IMR-90 (cell line): Measurements from ENCODE around the gene SIM2. TPM values are rescaled to one million over a fixed set of nuclear protein-coding genes. Genes with fewer than 3 reads are reported as not detected.

Source experiments
- ATAC-seq: fragments of 200-7000 bp; cut with Tn5 transposase; 2 replicates; pipeline ENCODE4 v1.9.1; 2020; ENCODE audit warnings: low read depth, mild to moderate bottlenecking, moderate library complexity
- BruUV-seq: library from RNA; stranded (reverse); fragments of 400-500 nt; replicated peaks from 2 replicates; lab custom pipeline; 2021; lab: Mats Ljungman, UMichigan
- CTCF ChIA-PET: fragments of 300-600 bp; formaldehyde crosslinking; extraction: SDS; loops from one replicate; lab custom pipeline; 2021; ENCODE audit warnings: antibody characterized with exemption; lab: Yijun Ruan, JAX
- POLR2A ChIA-PET: fragments of 300-600 bp; sonication (Branson Sonifier 250); formaldehyde crosslinking; loops from one replicate; lab custom pipeline; 2022; ENCODE audit warnings: antibody characterized with exemption; ENCODE audit not compliant: unreplicated experiment; lab: Charles Lee
- DNase-seq: peaks from one replicate; pipeline ENCODE4 v3.0.0; 2013
- H2AFZ ChIP-seq: replicated peaks from 2 replicates; pipeline ENCODE3; 2013; ENCODE audit warnings: low read length, mild to moderate bottlenecking; ENCODE audit not compliant: poor library complexity
- H2AK5ac ChIP-seq: 2 replicates; pipeline ENCODE4 v1.6.1; 2013; ENCODE audit warnings: low read depth, low read length, inconsistent platforms
- H2AK9ac ChIP-seq: replicated peaks from 2 replicates; pipeline ENCODE3; 2013; ENCODE audit warnings: mild to moderate bottlenecking, low read depth, low read length, moderate library complexity; ENCODE audit not compliant: poor library complexity
- H2BK120ac ChIP-seq: 2 replicates; pipeline ENCODE4 v1.6.1; 2013; ENCODE audit warnings: low read depth, low read length, inconsistent platforms
- H2BK15ac ChIP-seq: 3 replicates; pipeline ENCODE4 v1.6.1; 2013; ENCODE audit warnings: low read depth, low read length, inconsistent platforms
- H2BK20ac ChIP-seq: 2 replicates; pipeline ENCODE4 v1.6.1; 2013; ENCODE audit warnings: low read depth, mild to moderate bottlenecking, inconsistent platforms, low read length, moderate library complexity
- H2BK5ac ChIP-seq: 2 replicates; pipeline ENCODE4 v1.6.1; 2013; ENCODE audit warnings: mild to moderate bottlenecking, low read depth, low read length, inconsistent platforms; ENCODE audit not compliant: poor library complexity, severe bottlenecking
- H3K14ac ChIP-seq: replicated peaks from 2 replicates; pipeline ENCODE4 v1.6.1; 2013; ENCODE audit warnings: low read depth, low read length, inconsistent platforms
- H3K18ac ChIP-seq: 2 replicates; pipeline ENCODE4 v1.6.1; 2013; ENCODE audit warnings: low read depth, low read length, control low read depth
- H3K23ac ChIP-seq: 2 replicates; pipeline ENCODE4 v1.6.1; 2013; ENCODE audit warnings: low read depth, low read length, inconsistent platforms
- H3K27ac ChIP-seq: 2 replicates; pipeline ENCODE4 v1.5.1; 2013; ENCODE audit warnings: mild to moderate bottlenecking, control low read depth, low read length; ENCODE audit not compliant: insufficient read depth
- H3K27me3 ChIP-seq: 2 replicates; pipeline ENCODE4 v1.6.1; 2013; ENCODE audit warnings: low read length; ENCODE audit not compliant: control insufficient read depth, insufficient read depth
- H3K36me3 ChIP-seq: 2 replicates; pipeline ENCODE4 v1.6.1; 2013; ENCODE audit warnings: low read length, mixed read lengths; ENCODE audit not compliant: control insufficient read depth, insufficient read depth
- H3K4ac ChIP-seq: 2 replicates; pipeline ENCODE4 v1.6.1; 2013; ENCODE audit warnings: low read depth, low read length, inconsistent platforms
- H3K4me1 ChIP-seq: 2 replicates; pipeline ENCODE4 v1.6.1; 2013; ENCODE audit warnings: low read length, mixed read lengths; ENCODE audit not compliant: control insufficient read depth, insufficient read depth
- H3K4me2 ChIP-seq: 2 replicates; pipeline ENCODE4 v1.6.1; 2013; ENCODE audit warnings: low read depth, mild to moderate bottlenecking, control low read depth, low read length, moderate library complexity
- H3K4me3 ChIP-seq: 2 replicates; pipeline ENCODE4 v1.5.1; 2013; ENCODE audit warnings: low read depth, mild to moderate bottlenecking, control low read depth, low read length, moderate library complexity; ENCODE audit not compliant: insufficient read depth
- H3K56ac ChIP-seq: 2 replicates; pipeline ENCODE4 v1.6.1; 2013; ENCODE audit warnings: low read length, inconsistent platforms; ENCODE audit not compliant: insufficient read depth; ENCODE audit errors: extremely low read depth
- H3K79me1 ChIP-seq, 2 experiments: 2 replicates each; pipeline ENCODE4 v1.6.1; 2013; ENCODE audit warnings: low read length in 2 of 2, inconsistent platforms in 1 of 2, low read depth in 1 of 2
- H3K9ac ChIP-seq: 2 replicates; pipeline ENCODE4 v1.6.1; 2013; ENCODE audit warnings: low read depth, low read length, control low read depth
- H3K9me1 ChIP-seq: 2 replicates; pipeline ENCODE4 v1.6.1; 2013; ENCODE audit warnings: low read length, inconsistent platforms; ENCODE audit not compliant: insufficient read depth
- H3K9me3 ChIP-seq: 2 replicates; pipeline ENCODE4 v1.6.1; 2013; ENCODE audit warnings: low read length; ENCODE audit not compliant: control insufficient read depth, insufficient read depth
- H4K20me1 ChIP-seq: 2 replicates; pipeline ENCODE4 v1.6.1; 2013; ENCODE audit warnings: low read length, inconsistent platforms; ENCODE audit not compliant: insufficient read depth
- H4K5ac ChIP-seq: 2 replicates; pipeline ENCODE4 v1.6.1; 2013; ENCODE audit warnings: mild to moderate bottlenecking, low read depth, low read length, control low read depth
- H4K8ac ChIP-seq, 2 experiments: 2 replicates each; pipeline ENCODE4 v1.6.1; 2013; ENCODE audit warnings: low read depth in 2 of 2, low read length in 2 of 2, control low read depth in 1 of 2, inconsistent platforms in 1 of 2
- H4K91ac ChIP-seq: 2 replicates; pipeline ENCODE4 v1.6.1; 2013; ENCODE audit warnings: low read depth, low read length, inconsistent platforms; ENCODE audit not compliant: insufficient read depth
- BHLHE40 ChIP-seq: fragments of 150-350 bp; IDR thresholded peaks from 2 replicates; pipeline ENCODE4 v1.6.1; 2016; ENCODE audit warnings: mild to moderate bottlenecking, low read depth, low read length
- CEBPB ChIP-seq: IDR thresholded peaks from 2 replicates; pipeline ENCODE4 v1.6.1; 2012; ENCODE audit warnings: low read depth, low read length, improper control_type of control experiment
- CHD1 ChIP-seq: IDR thresholded peaks from 2 replicates; pipeline ENCODE4 v1.6.1; 2012; ENCODE audit warnings: low read depth, low read length, improper control_type of control experiment
- CTCF ChIP-seq: conservative IDR thresholded peaks from 2 replicates; pipeline ENCODE4 v1.5.1; 2012; ENCODE audit warnings: mild to moderate bottlenecking, low read depth, low read length, improper control_type of control experiment
- ELK1 ChIP-seq: fragments of 150-350 bp; IDR thresholded peaks from 2 replicates; pipeline ENCODE4 v1.6.1; 2016; ENCODE audit warnings: low read depth, mild to moderate bottlenecking, low read length, moderate library complexity, borderline replicate concordance
- MAFK ChIP-seq: IDR thresholded peaks from 2 replicates; pipeline ENCODE4 v1.6.1; 2012; ENCODE audit warnings: low read depth, low read length, improper control_type of control experiment
- MAZ ChIP-seq: IDR thresholded peaks from 2 replicates; pipeline ENCODE4 v1.6.1; 2012; ENCODE audit warnings: low read depth, mild to moderate bottlenecking, low read length, improper control_type of control experiment, moderate library complexity, borderline replicate concordance
- MXI1 ChIP-seq: IDR thresholded peaks from 2 replicates; pipeline ENCODE4 v1.6.1; 2012; ENCODE audit warnings: low read depth, mild to moderate bottlenecking, low read length, moderate library complexity, borderline replicate concordance
- NFE2L2 ChIP-seq: fragments of 150-350 bp; IDR thresholded peaks from 2 replicates; pipeline ENCODE4 v1.6.1; 2016; ENCODE audit warnings: low read depth, mild to moderate bottlenecking, low read length
- POLR2A ChIP-seq: IDR thresholded peaks from 2 replicates; pipeline ENCODE4 v1.6.1; 2012; ENCODE audit warnings: mild to moderate bottlenecking, low read depth, low read length
- RAD21 ChIP-seq: IDR thresholded peaks from 2 replicates; pipeline ENCODE4 v1.6.1; 2012; ENCODE audit warnings: low read length, improper control_type of control experiment
- RCOR1 ChIP-seq: IDR thresholded peaks from 2 replicates; pipeline ENCODE4 v1.6.1; 2012; ENCODE audit warnings: mild to moderate bottlenecking, low read length, improper control_type of control experiment; ENCODE audit not compliant: insufficient replicate concordance
- RFX5 ChIP-seq: IDR thresholded peaks from 2 replicates; pipeline ENCODE4 v1.8.0; 2012; ENCODE audit warnings: low read depth, mild to moderate bottlenecking, low read length, moderate library complexity
- SMC3 ChIP-seq: fragments of 150-350 bp; IDR thresholded peaks from 2 replicates; pipeline ENCODE4 v1.6.1; 2016; ENCODE audit warnings: low read depth, mild to moderate bottlenecking, antibody characterized with exemption, low read length, moderate library complexity
- USF2 ChIP-seq: fragments of 150-350 bp; IDR thresholded peaks from 2 replicates; pipeline ENCODE4 v1.6.1; 2017; ENCODE audit warnings: mild to moderate bottlenecking, antibody characterized with exemption, low read length, low read depth
- WGBS, 2 experiments: methylation state at CpG; one replicate each; pipeline versions ENCODE4 v1.1.5 to v1.1.7; 2013; ENCODE audit warnings: missing lambda C conversion rate in 2 of 2; ENCODE audit not compliant: insufficient read length in 1 of 2; ENCODE audit errors: extremely low coverage in 2 of 2; 5-methylcytosine and 5-hydroxymethylcytosine counted together
- dilution Hi-C: fragments of 300-500 bp; cut with HindIII; formaldehyde crosslinking; loops from one replicate; pipeline ENCODE4 v1.14.3; 2018; ENCODE audit warnings: low sequenced_read_pairs; ENCODE audit not compliant: unreplicated experiment
- in situ Hi-C: fragments of 300-500 bp; cut with MboI; formaldehyde crosslinking; loops from 3 replicates; pipeline ENCODE4 v1.14.3; 2019; ENCODE audit warnings: low sequenced_read_pairs, inconsistent platforms, mixed read lengths
- intact Hi-C: fragments of 100-400 bp; cut with micrococcal nuclease; formaldehyde crosslinking; loops from 2 replicates; pipeline ENCODE4 v1.10.0; 2022
- polyA plus RNA-seq, 3 experiments: library from polyadenylated mRNA; depleted of rRNA; stranded (reverse); fragments of >200 nt; gene quantifications; 2 replicates each; pipeline ENCODE4 v1.2.3, GENCODE V29; 2012; ENCODE audit warnings: low replicate concordance in 1 of 3
- total RNA-seq: library from RNA; depleted of rRNA; stranded (reverse); fragments of >200 nt; gene quantifications from 2 replicates; pipeline ENCODE4 v1.2.3, GENCODE V29; 2012

Gene SIM2
- total and polyA plus RNA-seq, 2 of the 4 experiments (the other 2 are of a cell fraction), result 2.2 to 7.5 TPM

GRCh38 chr21:36694593-36695282 lies 4.2 kb upstream of the SIM2 start:
- CTCF ChIA-PET, result no interaction called here
- Histone ChIP-seq H3K9me1 (no peaks in the 10 kb centered on the region; the same call in 1 of the 2 replicates), H3K18ac (no peak overlapping the region), H3K27me3 (peaks cover 96% of the 10 kb centered on the region), H3K9ac (no peak overlapping the region), H3K4me3 (no peak overlapping the region), H3K36me3 (no peaks in the 10 kb centered on the region), H3K9me3 (peaks cover 18% of the 10 kb centered on the region), H2BK120ac (peak overlapping the region; percentile 64; the same call in 1 of the 2 replicates), H3K4me1 (no peaks in the 10 kb centered on the region), H4K91ac (no peak overlapping the region), H3K4me2 (no peak overlapping the region), H2BK20ac (peak overlapping the region; percentile 59), H3K23ac (peak overlapping the region; percentile 80), H4K8ac (peak overlapping the region in 1 of 2 experiments; percentile 20; a peak in 1 of 4 replicates), H3K56ac (no peak overlapping the region), H3K4ac (0 out of 2 replicates have a peak overlapping the region, but pooled peaks have one; percentile 63), H4K20me1 (peaks cover 9% of the 10 kb centered on the region), H2BK5ac (no peak overlapping the region), H2AK9ac (no peak overlapping the region), H4K5ac (no peak overlapping the region), H2BK15ac (no peak overlapping the region), H2AK5ac (no peak overlapping the region), H3K79me1 (no peaks in the 10 kb centered on the region), H3K14ac (no peak overlapping the region), H2AFZ (no peak overlapping the region), H3K27ac (peak overlapping the region; percentile 27; the same call in 1 of the 2 replicates)
- DNase-seq, result no peak
- no peak for ATAC-seq
- TF ChIP-seq CTCF, result no peak
- TF ChIP-seq BHLHE40, result no peak
- TF ChIP-seq ELK1, result no peak
- no peak for TF ChIP-seq RFX5
- no peak for TF ChIP-seq MAFK
- no peak for TF ChIP-seq MXI1
- no peak for TF ChIP-seq USF2
- TF ChIP-seq POLR2A, result no peak
- TF ChIP-seq NFE2L2, result no peak
- TF ChIP-seq CHD1, result no peak
- TF ChIP-seq RCOR1, result no peak
- TF ChIP-seq RAD21, result no peak
- no peak for TF ChIP-seq CEBPB
- no peak for TF ChIP-seq SMC3
- TF ChIP-seq MAZ, result no peak
- BruUV-seq, result no TSS peak
- POLR2A ChIA-PET, result no interaction called here
- WGBS, 2 experiments, result 27% methylated on average over 4 of the region's 19 CpGs; no CpG with 5 or more reads in 1 of the 2 experiments
- in situ Hi-C loops (no loop called here), intact Hi-C loops (no loop called here), dilution Hi-C loops (no loop called here)
